Activated CD8-positive, alpha-beta T cell treated with anti-CD3 and anti-CD28 coated beads for 36 hours (primary cell): ENCODE data around the gene CFAP99. TPM values are rescaled to one million over a fixed set of nuclear protein-coding genes. Genes with fewer than 3 reads are reported as not detected.

Experiments used
- ATAC-seq: fragments of 200-7000 bp; cut with Tn5 transposase; one replicate; pipeline ENCODE4 v1.10.0; 2021; ENCODE audit warnings: mild to moderate bottlenecking, moderate library complexity
- CTCF ChIA-PET: fragments of 350-600 bp; sonication (Branson Sonifier 250); formaldehyde crosslinking; loops from one replicate; lab custom pipeline; 2021; ENCODE audit warnings: antibody characterized with exemption; lab: Charles Lee
- POLR2A ChIA-PET: fragments of 350-600 bp; sonication (Branson Sonifier 250); formaldehyde crosslinking; loops from one replicate; lab custom pipeline; 2021; ENCODE audit warnings: antibody characterized with exemption; lab: Charles Lee
- DNase-seq: peaks from one replicate; pipeline ENCODE4 v3.0.0-alpha.2; 2020
- H3K27ac Mint-ChIP-seq: one replicate; pipeline ENCODE4 v1.8.0; 2021; ENCODE audit warnings: mild to moderate bottlenecking, mixed read lengths
- H3K27me3 Mint-ChIP-seq: one replicate; pipeline ENCODE4 v1.8.0; 2021; ENCODE audit warnings: mixed read lengths
- H3K36me3 Mint-ChIP-seq: one replicate; pipeline ENCODE4 v1.8.0; 2021; ENCODE audit warnings: low read depth, mixed read lengths
- H3K4me1 Mint-ChIP-seq: one replicate; pipeline ENCODE4 v1.8.0; 2021; ENCODE audit warnings: low read depth, mixed read lengths
- H3K4me3 Mint-ChIP-seq: one replicate; pipeline ENCODE4 v1.8.0; 2021; ENCODE audit warnings: mild to moderate bottlenecking, moderate library complexity, mixed read lengths
- H3K9me3 Mint-ChIP-seq: one replicate; pipeline ENCODE4 v1.8.0; 2021; ENCODE audit warnings: mixed read lengths
- CTCF ChIP-seq: fragments of 200-600 bp; IDR thresholded peaks from one replicate; pipeline ENCODE4 v1.8.0; 2022; ENCODE audit warnings: antibody characterized with exemption, mild to moderate bottlenecking
- intact Hi-C: fragments of 100-400 bp; cut with micrococcal nuclease; formaldehyde crosslinking; loops from one replicate; pipeline ENCODE4 v1.10.0; 2022
- total RNA-seq, 2 experiments: library from RNA; stranded (reverse); gene quantifications; one replicate each; pipeline ENCODE4 v1.2.3, GENCODE V29; 2021

Gene CFAP99
- total RNA-seq, 2 experiments from 2014 or later, result not detected

DNA sequence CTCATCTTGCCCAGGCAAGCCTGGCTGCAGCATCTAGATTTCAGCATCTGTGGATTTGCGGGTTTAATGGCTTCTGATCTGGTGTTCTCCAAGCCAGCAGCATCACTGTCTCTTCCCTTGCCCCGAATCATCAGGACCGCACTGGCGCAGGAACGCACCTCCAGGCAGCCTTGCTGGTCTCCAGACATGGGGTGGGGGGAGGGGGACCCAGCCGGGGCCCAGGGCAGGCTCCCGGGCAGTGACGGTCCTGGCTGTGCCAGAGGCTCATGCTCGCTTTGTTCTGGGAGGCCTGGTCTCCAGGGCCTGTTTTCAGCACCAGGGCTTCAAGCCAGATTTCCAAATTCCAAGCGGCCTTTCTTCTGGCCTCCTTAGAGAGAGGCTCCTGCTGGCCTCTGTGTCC lies 4.9 kb downstream of the CFAP99 start:
- Mint-ChIP-seq H3K9me3 (no peaks in the 10 kb centered on the region), H3K4me1 (peaks cover 12% of the 10 kb centered on the region), H3K4me3 (no peak overlapping the region), H3K27me3 (peaks cover 20% of the 10 kb centered on the region), H3K36me3 (no peaks in the 10 kb centered on the region), H3K27ac (no peak overlapping the region)
- ATAC-seq (no peak), DNase-seq (no peak)
- TF ChIP-seq CTCF, result no peak
- CTCF ChIA-PET, result no interaction called here
- POLR2A ChIA-PET, result no interaction called here
- intact Hi-C loops, result no loop called here

GRCh38 chr4:2424581-2424980 lies 5.8 kb downstream of the CFAP99 start:
- no peak overlapping the region for H3K4me3 Mint-ChIP-seq
- no peaks in the 10 kb centered on the region for H3K36me3 Mint-ChIP-seq
- no peak overlapping the region for H3K27ac Mint-ChIP-seq
- ChIA-PET POLR2A (interaction anchor here (1.3 kb wide), 1 partner anchor 8 kb away, joined by 3 read pairs; no protein-coding TSS in a partner anchor), CTCF (no interaction called here)
- TF ChIP-seq CTCF, result no peak
- peaks cover 6% of the 10 kb centered on the region for H3K4me1 Mint-ChIP-seq
- DNase-seq (no peak), ATAC-seq (no peak)
- no peaks in the 10 kb centered on the region for H3K9me3 Mint-ChIP-seq
- H3K27me3 Mint-ChIP-seq, result peaks cover 17% of the 10 kb centered on the region
- intact Hi-C loops, result no loop called here

DNA sequence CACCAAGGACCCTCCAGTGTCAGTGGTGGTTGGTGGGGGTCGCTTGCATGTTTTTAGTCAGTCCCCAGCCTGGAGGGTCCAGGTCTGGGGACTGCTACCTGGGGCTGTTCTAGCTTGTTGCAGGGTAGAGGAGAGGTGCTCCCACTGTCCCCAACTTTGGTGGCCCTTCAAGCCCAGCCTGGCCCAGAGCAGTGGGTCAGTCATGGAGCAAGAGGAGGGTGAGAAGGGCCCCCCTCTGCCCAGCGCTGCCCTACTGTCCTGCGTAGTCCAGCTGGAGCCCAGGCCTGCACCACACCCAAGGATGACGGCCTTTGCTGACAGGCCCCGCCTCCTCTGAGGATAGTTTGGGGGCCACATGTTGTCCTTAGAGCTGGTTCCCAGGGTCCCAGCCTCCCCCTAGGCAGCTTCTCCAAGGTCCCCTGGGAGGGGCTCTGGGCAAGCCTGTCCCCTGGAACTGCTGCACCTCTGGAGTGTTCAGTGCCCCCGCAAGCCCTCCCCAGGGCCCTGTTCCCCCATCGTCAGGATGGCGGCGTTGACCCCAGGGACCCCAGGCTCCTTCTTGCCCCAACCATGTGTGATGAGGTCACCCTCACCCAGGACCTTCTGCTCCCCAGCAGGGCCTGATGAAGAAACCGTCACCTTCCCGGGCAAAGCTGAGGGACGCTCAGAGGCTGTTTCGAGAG lies 6.8 kb downstream of the CFAP99 start:
- POLR2A ChIA-PET, result interaction anchor here (1.3 kb wide), 1 partner anchor 9 kb away, joined by 3 read pairs; no protein-coding TSS in a partner anchor
- DNase-seq, result no peak
- CTCF ChIA-PET, result interaction anchor here (1.0 kb wide), 1 partner anchor 16 kb away, joined by 3 read pairs; no protein-coding TSS in a partner anchor
- no peak for ATAC-seq
- H3K27me3 Mint-ChIP-seq, result peaks cover 8% of the 10 kb centered on the region
- no peak overlapping the region for H3K4me3 Mint-ChIP-seq
- H3K36me3 Mint-ChIP-seq, result no peaks in the 10 kb centered on the region
- H3K4me1 Mint-ChIP-seq, result no peaks in the 10 kb centered on the region
- no peak overlapping the region for H3K27ac Mint-ChIP-seq
- no peak for TF ChIP-seq CTCF
- H3K9me3 Mint-ChIP-seq, result no peaks in the 10 kb centered on the region
- intact Hi-C loops, result no loop called here

DNA sequence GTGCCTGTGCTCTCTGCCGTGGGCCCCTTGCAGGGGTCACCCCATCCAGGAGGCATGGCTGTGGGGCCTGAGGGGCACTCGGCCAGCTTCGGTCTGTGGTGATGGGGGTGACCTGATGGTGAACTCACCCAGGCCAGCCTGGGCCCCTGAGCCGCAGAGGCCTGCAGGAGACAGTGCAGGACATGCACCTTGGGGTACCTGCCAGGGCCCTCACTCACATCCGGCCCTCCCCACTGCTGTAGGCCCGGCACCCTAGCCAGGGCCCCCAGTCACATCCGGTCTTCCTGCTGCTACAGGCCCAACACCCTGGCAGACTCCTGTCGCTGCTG lies 7.3 kb downstream of the CFAP99 start:
- no peak for DNase-seq
- no peak for ATAC-seq
- CTCF ChIA-PET, result interaction anchor here (1.0 kb wide), 1 partner anchor 15 kb away, joined by 3 read pairs; no protein-coding TSS in a partner anchor

More for the DNA sequence above, 7.3 kb downstream of the CFAP99 start:
- TF ChIP-seq CTCF, result no peak
- no peak overlapping the region for H3K4me3 Mint-ChIP-seq
- intact Hi-C loops, result no loop called here
- H3K9me3 Mint-ChIP-seq, result no peaks in the 10 kb centered on the region
- H3K27ac Mint-ChIP-seq, result no peak overlapping the region
- no peaks in the 10 kb centered on the region for H3K4me1 Mint-ChIP-seq
- POLR2A ChIA-PET, result interaction anchor here (1.3 kb wide), 1 partner anchor 10 kb away, joined by 3 read pairs; no protein-coding TSS in a partner anchor
- peaks cover 3% of the 10 kb centered on the region for H3K27me3 Mint-ChIP-seq
- H3K36me3 Mint-ChIP-seq, result no peaks in the 10 kb centered on the region
